Measurements from ENCODE around the gene SMU1.

The SMU1 gene

GRCh38 chr9:33046061-33046460 is 30.4 kb downstream of the SMU1 start:
- no peak for DNase-seq (ENCODE audit: low spot score)

- DNase-seq (ENCODE audit: low spot score) = peak; percentile 16
Observed at GRCh38 chr9:33044677-33045282, 31.7 kb downstream of the SMU1 start.

GRCh38 chr9:33044162-33044673 is 32.3 kb downstream of the SMU1 start:
- peak; percentile 87 for DNase-seq (ENCODE audit: low spot score)

- DNase-seq (ENCODE audit: low spot score) = no peak
Observed at GRCh38 chr9:33043671-33044070, 32.8 kb downstream of the SMU1 start.

GRCh38 chr9:33042473-33042872 is 34.0 kb downstream of the SMU1 start:
- DNase-seq (ENCODE audit: low spot score) = no peak

GRCh38 chr9:33041432-33042188 is 34.9 kb downstream of the SMU1 start:
- DNase-seq (ENCODE audit: low spot score) = no peak

- no peak for DNase-seq (ENCODE audit: low spot score)
Observed at GRCh38 chr9:33040792-33041431, 35.6 kb downstream of the SMU1 start.

- DNase-seq (ENCODE audit: low spot score) = no peak
Observed at GRCh38 chr9:33032865-33033264, 43.6 kb downstream of the SMU1 start.

- no peak for DNase-seq (ENCODE audit: low spot score)
Observed at GRCh38 chr9:33032292-33032691, 44.2 kb downstream of the SMU1 start.

GRCh38 chr9:33030285-33030684 is 46.2 kb downstream of the SMU1 start:
- DNase-seq (ENCODE audit: low spot score) = no peak

GRCh38 chr9:33029231-33029786 is 47.2 kb downstream of the SMU1 start:
- no peak for DNase-seq (ENCODE audit: low spot score)

- DNase-seq (ENCODE audit: low spot score) = peak; percentile 72
Observed at GRCh38 chr9:33025572-33026342, 50.7 kb downstream of the SMU1 start.

- DNase-seq (ENCODE audit: low spot score) = peak; percentile 94
Observed at GRCh38 chr9:33024966-33025571, 51.4 kb downstream of the SMU1 start, which contains the start of gene DNAJA1. Gene DNAJA1 (plus strand): TSS chr9:33025273. CDS start chr9:33026485, 1,212 bp downstream.

GRCh38 chr9:33024126-33024965 is 52.1 kb downstream of the SMU1 start:
- DNase-seq (ENCODE audit: low spot score) = peak; percentile 68

- DNase-seq (ENCODE audit: low spot score) = no peak
Observed at GRCh38 chr9:33023661-33024060, 52.8 kb downstream of the SMU1 start.

- DNase-seq (ENCODE audit: low spot score) = no peak
Observed at GRCh38 chr9:33022755-33023154, 53.7 kb downstream of the SMU1 start.

GRCh38 chr9:33022303-33022702 is 54.2 kb downstream of the SMU1 start:
- DNase-seq (ENCODE audit: low spot score) = no peak

- DNase-seq (ENCODE audit: low spot score) = no peak
Observed at GRCh38 chr9:33019797-33020196, 56.7 kb downstream of the SMU1 start.

GRCh38 chr9:33017283-33018041 is 59.0 kb downstream of the SMU1 start:
- no peak for DNase-seq (ENCODE audit: low spot score)

All from SK-N-DZ (cell line).